NOMO-1 treated with DMSO at 0.1 percent for 48 hours (cell line): ENCODE data around the gene KDM4B.

Source experiments
- DNase-seq: peaks from one replicate; lab custom pipeline; 2025; ENCODE audit not compliant: unreplicated experiment; lab: John Stamatoyannopoulos, UW

KDM4B gene

DNA sequence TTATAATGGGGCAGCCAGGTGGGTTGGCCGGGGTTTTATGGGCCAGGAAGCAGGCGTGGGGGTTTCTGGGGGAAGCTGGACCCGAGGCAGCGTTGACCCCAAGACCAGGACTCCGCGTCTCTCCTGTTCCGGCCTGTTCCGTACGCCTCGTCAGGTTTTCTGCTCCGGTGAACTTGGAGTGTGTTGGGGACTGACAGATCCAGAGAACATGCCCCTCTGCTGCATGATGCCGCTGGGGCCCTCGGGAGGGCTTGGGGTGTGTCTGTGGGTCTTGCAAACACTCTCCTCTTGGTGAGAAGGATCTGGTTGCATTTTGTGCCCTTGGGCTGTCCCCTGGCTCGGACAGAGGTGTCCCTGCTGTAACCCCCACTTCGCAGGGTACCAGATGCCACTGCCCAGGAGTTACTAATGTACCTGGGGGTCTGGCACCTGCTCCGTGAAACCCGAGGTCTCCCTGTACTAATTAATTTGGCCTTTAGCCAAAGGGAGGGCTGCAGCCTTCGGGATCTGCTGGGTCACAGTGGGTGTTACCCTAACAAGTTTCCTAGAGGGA, 15.6 kb downstream of the KDM4B start:
- no peak for DNase-seq

DNA sequence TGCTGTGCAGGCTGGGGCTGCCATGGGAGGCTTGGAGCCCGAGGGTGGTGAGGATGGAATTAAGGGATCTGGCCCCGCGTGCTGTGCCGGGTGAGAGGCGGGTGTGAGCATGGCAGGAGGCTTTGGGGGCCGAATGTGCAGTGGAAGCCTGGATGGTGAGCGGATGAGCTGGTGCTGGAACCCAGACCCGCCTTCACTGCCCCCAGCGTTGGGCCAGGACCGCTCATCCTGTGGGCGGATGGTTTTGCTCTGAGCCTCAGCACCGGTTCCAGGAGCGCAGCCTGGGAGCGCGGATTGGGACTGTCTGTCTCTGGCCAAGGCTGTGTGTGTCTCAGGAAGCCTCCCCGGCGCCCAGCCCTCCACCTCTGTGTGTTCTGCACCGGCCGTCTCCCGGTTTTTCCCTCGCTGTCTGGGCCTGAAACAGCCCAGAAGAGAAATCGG, 16.7 kb downstream of the KDM4B start:
- DNase-seq, result no peak

DNA sequence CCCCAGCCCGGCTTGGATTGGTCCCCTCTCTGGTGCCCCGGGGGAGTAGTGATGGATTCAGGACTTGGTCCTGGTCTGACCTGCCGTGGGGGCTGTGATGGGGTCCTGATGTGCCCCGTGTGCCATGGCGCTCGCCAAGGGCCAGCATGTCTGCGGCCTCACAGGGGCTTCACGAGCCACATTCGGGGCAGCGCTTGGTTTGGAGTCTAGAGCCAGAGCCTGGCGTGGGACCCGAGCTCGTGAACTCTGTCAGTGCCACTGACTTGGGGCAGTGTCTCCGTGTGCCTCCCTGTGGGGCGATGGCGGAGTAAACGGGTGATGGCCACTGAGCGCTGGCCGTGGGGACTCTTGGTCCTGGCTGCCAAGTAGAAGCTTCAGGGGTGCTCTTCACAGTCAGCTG, 17.1 kb downstream of the KDM4B start:
- DNase-seq, result no peak

DNA sequence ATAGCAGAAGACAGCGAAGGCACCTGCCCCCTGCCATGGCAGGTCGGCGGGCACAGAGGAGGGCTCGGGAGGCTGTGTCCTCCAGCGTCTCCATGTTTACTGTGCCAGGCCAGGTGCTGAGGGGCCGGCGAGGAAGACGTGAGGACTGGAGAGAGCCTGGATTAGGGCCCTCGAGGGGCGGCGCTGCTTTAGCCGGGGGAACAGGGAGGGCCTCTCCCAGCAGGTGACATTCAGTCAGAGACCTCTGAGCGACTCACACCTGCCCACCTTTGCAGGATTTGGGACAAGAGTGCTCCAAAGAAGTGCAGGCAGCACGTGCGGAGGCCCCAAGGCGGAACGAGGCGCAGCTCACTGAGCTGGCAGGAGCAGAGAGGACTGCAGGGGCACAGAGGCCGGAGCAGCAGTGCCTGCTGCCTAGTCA, 17.6 kb downstream of the KDM4B start:
- no peak for DNase-seq

DNA sequence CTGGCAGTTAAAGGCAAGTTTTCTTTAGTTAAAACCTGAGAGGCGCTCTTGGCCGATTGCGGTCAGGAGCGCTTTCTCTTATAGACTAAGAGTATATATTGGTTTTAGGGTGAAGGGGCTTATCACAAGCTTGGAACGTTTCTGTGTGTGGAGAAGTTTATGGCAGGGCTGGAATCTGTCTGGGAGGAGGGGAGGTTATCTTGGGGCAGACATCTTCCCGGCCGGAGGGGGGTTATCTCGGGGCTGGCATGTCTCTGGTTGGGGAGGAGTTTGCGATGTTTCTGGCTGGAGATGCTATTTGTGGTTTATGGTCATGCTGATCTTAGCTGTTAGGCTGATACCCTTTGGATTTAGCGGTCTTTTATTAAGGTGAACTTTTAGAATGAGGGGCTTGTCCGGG, 18.3 kb downstream of the KDM4B start:
- DNase-seq, result no peak

DNA sequence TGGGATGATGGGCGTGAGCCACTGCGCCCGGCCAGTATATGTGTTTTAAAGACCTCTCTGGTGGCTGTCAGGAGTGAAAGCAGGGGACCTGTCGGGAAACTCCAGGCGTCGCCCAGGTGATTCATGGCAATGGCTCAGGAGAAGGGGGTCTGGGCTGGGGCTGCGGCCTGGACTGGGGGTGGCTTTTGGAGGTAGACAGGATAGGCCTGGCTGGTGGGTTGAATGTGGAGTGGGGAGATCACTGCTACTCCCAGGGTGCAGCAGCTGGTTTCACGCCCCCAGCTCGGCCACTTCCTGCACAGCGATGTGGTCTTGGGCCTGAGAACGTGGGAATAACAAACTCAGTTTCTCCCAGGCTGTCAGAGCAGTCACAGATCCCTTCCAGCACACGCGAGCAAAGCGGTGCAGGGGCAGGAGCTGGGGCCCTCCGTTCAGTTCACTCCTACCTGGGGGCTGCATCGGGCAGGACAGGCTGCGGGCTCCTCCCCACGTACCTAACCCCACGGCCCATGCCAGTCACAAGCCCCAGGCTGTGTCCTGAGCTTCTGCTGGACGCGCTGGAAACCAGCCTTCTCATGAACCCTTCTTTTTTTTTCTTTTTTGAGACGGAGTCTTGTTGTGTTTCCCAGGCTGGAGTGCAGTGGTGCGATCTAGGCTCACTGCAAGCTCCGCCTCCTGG, 18.9 kb downstream of the KDM4B start:
- no peak for DNase-seq

DNA sequence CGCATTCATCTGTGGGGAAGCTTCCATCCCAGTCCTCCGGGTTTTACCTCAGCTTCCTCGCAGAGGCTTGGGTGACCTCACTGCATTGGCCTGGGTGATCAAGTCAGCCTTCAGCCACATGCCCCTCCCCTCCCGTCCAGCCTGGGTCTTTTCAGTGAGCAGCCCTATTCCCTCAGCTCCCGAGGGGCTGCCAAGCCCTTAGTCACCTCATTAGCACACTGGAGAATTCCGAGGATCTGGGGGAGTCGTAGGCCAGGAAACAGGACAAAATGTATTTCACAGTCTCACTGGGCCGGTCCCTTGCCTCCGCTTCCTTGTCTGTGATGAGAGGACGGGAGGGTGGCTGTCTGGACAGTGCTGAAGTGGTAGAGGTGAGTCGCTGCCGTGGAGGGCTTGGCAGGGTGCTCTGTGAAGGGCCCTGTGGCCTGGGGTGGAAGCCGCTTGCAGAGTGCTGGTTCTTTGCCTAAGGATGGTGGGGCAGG, 19.9 kb downstream of the KDM4B start:
- DNase-seq, result no peak

DNA sequence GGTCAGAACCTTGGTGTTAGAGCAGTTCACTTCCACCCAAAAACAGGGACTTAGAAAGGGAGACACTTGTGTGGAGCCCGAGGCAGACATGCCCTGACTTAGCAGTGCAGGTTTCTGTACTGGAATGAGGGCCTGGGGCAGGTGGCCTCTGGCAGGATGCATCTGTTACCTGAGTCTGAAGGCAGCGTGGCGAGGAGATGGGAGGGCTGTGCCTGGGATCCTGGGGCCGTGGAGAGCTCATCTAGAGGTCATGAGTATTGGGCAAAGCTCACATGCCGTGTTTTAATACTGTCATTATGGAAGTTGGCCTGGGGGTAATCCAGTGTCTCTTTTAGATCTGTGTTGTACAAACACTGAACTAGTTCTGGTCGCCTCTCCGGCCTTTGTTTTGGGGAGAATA, 21.4 kb downstream of the KDM4B start:
- DNase-seq, result no peak

DNA sequence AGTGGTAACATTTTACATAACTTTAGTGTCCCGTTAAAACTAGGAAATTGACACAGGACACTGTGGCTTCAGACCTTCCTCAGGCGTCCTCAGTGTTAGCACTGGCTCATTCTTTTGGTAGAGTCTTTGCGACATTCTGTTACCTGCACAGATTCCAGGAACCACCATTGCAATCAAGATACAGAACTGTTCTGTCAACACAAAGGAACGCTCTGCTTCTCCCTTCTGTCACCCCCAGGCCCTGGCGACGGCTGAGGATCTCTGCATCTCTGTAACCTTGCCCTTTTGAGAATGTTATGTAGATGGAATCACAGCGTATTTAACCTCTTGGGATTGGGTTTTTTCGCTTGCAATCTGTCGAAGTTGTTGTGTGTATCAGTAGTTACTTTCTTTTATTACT, 22.6 kb downstream of the KDM4B start:
- DNase-seq, result no peak

DNA sequence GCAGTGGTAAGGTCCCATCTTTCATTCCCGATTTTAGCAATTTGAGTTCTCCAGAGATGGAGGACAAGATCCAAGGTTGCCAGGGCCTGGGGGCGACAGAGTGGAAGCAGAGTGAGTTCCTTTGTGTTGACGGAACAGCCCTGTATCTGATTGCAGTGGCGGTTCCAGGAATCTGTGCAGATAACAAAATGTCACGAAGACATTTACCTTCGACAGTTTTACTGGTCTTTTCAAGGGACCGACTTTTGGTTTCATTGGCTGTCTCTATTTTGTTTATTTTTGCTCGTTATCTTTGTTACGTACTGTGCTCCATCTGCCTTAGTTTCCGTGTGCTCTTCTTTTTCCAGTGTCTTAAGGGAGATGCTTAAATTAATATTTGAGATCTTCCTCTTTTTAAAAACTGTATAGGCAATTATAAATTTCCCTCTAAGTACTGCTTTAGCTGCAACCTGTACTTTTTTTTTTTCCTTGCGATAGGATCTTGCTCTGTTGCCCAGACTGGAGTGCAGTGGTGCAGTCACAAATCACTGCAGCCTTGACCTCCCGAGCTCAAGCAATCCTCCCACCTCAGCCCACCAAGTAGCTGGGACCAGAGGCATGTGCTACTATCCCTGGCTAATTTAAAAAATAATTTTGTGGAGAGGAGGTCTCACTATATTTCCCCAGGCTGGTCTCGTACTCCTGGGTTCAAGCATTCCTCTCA, 23.2 kb downstream of the KDM4B start:
- no peak for DNase-seq

DNA sequence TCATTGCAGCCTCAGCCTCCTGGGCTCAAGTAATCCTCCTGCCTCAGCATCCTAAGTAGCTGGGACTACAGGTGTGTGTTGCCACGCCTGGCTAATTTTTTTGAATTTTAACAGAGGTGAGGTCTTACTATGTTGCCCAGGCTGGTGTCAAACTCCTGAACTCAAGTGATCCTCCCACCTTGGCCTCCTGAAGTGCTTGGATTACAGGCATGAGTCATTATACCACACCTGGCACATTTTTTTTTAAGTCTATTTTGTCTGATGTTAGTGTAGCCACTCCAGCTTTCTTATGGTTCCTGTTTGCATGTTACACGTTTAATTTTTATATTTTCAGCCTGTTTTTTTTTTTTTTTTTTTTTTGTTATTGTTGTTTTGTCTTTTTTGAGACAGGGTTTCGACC, 24.8 kb downstream of the KDM4B start:
- DNase-seq, result no peak

DNA sequence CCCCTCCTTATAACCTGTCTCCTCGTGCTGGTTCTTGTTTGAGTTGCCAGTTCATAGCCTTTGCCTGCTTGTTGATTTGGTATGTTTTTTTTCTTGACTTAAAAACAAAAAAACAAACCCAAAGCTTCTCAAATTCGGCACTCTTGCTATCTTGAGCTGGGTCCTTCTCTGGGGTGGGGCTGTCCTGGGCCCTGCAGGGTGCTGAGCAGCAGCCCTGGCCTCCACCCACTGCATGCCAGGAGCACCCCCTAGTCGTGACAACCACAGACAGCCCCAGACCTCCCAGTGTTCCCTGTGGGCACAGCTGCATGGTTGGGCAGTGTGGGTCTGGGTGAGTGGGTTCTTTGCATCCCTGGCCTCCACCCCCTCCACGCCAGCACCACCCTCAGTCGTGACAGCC, 27.8 kb downstream of the KDM4B start:
- no peak for DNase-seq

DNA sequence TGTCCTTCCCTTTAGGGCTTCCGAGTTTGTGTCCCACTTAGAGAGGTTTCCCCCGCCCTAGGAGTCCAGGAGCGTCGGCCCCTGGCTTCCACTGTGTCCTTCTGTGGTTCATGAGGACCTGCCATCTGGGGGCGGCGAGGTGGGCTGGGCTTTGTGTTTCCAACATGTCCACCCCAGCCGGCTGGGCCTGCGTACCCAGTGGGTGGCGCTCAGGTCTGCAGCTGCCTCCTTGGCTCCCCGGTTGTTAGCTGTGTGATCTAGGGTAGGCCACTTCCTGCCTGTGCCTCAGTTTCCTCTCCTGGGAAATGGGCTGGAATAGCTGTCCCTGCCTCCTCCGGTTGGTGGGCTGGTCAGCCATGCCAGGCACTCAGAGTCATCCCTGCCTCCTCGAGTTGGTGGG, 28.4 kb downstream of the KDM4B start:
- no peak for DNase-seq

DNA sequence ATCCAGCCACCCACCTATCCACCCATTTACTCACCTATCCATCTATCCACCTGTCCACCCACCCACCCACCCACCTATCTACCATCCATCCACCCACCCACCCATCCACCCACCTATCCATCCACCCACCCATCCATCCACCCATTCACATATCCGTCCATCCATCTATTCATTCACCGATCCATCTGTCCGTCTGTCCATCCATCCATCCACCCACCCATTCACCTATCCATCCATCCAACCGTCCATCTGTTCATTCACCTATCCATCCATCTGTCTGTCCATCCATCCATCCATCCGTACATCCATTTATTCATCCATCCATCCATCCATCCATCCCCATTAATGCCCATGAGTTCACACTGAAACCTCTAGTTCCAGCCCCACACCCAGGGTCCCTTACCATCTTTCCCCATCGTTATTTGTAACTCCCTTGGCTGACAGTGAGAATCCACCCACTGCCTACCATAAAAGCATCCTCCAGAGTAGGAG, 31.3 kb downstream of the KDM4B start:
- DNase-seq, result no peak

DNA sequence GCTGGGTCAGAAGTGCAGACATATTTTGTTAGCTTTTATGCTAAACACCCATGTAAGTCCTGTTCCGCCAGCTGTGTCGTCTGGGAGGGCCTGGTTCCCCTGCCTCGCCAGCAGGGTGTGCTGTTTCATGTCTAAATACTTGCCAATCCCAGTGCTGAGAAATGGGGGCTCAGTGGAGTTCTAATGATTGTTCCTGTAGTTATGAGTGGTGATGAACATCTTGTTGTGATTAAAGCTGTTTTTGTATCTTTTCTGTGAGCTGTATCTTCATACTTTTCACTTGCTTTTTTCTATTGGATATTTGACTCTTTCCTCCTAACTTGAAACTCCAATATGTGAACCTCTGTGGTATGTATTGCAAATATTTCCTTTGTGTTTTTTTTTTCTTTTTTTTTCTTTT, 32.7 kb downstream of the KDM4B start:
- no peak for DNase-seq

DNA sequence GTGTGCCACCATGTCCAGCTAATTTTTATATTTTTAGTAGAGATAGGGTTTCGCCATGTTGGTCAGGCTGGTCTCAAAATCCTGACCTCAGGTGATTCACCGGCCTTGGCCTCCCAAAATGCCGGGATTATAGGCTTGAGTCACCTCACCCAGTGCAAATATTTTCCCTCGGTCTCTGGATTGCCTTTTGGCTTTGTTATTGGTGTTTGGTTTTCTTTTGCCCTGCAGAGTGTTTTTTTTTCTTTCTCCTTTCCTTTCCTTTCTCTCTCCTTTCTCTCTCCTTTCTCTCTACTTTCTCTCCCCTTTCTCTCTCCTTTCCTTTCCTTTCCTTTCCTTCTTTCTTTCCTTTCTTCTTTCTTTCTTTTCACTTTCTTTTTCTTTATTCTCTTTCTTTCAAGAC, 33.2 kb downstream of the KDM4B start:
- no peak for DNase-seq

DNA sequence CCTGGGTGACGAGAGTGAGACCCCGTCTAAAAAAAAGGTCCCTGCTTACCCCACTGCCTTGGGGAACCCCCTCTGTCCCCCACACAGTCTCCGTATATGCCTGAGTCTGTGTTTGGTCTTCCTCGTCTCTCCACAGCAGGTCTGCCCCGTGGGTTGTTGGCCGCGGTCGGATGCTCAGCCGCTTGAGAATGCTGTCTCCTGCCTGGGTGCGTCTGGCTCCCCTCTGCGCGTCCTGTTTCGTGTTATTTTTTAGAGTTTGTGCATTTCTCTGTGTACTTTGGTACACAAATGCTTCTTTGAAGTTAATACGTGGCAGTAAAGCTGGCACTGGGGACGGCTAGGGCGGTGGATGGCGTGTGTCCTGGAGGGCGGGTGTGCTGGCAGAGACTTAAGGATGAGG, 34.9 kb downstream of the KDM4B start:
- DNase-seq, result no peak

DNA sequence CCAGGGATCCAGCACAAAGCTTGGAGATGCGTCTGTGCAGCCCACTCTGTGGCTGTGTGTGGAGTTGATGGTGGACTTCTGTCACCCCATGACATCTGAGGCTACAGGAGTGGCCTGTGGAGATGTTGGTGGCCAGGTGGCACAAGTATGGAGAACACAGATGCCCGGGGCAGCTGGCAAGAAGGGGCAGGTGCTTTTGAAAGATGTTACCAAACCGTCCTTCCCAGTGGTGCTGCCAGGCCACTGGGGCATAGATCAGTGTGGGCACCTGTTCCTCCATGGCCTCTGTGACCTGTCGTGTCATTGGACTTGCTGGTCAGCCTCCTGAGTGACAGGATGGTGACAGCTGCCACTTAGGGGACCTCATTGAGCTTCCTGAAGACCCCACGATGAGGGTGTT, 36.2 kb downstream of the KDM4B start:
- DNase-seq, result no peak

DNA sequence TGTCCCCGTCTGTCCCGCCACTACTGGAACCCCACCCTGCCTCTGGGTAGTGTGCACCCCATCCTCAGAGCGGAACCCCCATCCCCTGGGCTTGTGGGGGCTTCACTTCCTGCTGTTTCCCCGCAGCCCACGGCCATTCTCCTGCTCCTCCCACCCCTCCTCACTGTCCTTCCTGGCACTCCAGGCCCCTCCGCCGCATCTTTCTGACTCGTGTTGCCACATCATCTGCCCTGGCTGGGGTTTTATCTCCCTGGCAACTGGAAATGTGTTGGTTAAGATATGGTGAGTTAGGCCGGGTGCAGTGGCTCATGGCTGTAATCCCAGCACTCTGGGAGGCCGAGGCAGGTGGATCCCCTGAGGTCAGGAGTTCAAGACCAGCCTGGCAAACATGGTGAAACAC, 37.3 kb downstream of the KDM4B start:
- DNase-seq, result no peak

DNA sequence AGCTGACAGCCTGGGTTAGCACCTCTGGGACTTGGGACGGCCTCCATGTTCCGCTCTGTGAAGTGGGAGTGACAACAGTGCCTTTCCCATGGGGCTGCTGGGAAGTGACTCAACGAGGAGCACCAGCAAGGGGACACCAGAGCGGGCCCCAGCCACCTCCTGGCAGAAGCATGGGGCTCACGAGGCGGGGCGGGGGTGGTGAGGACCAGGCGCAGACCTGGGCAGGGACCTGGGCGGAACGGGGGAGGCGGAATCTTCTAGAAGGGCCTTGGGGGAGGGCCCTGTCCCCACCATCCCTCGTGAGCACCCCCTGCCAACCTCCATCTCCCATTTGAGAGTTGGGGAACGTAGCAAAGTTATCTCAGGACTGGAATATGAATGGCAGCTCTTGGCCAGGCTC, 37.9 kb downstream of the KDM4B start:
- DNase-seq, result no peak

DNA sequence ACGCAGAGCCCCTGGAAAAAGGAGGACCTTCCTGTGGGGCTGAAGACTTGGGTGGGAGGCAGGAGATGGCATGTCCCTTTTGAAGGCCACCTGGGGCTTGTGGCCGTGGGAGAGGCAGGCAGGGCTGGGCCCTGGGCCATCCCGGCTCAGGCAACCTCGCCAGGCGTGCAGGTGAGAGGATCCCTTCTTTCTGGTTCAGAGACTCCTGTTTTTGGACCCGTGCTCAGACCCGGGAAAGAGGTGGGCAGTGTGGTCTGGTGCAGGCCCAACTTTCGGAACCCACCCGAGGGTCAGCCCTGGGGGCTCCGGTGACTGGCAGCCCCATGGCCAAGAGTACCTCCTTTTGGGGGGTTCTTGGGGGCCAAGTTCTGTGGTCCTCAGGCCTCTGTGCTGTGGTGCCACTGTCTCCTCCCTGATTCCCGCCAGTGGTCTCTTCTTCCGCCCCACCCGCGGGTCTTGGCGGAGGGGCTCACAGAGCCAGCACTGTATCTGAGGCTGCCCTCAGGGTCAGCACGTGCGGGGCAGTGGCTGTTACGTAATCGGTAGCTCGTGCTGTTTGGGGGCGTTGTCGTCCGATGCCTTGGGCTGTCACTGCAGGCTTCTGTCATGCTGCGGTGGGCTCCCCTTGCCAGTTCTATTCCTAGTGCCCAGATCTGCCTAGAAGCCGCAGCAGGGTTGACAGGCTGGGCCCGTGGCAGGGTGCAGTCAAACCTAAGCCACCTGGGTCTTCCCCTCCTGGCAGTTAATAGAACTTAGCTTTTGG, 42.7 kb downstream of the KDM4B start:
- DNase-seq, result no peak
